Adrenal gland (tissue), 12 donors: Measurements from ENCODE around the gene ATP2C1. TPM values are rescaled to one million over a fixed set of nuclear protein-coding genes. Genes with fewer than 3 reads are reported as not detected.

Experiments used
- DNase-seq, 7 donors: peaks; one replicate each; pipeline ENCODE4 v3.0.0-alpha.2; 2019 to 2020
- H3K27ac ChIP-seq, 5 donors: fragments of 200-600 bp; sonication (generic) in 4 of 5; 1 replicate in 3 of 5; 2 replicates in 2 of 5; pipeline versions ENCODE4 v1.5.1 to v1.8.0; 2016 to 2020; ENCODE audit warnings: mild to moderate bottlenecking in 1 of 5
- H3K27me3 ChIP-seq: fragments of 200-600 bp; 2 replicates; pipeline ENCODE4 v1.8.0; 2021
- H3K36me3 ChIP-seq, 2 donors: fragments of 200-600 bp; replicated peaks in 1 of 2; 1 replicate in 1 of 2; 2 replicates in 1 of 2; pipeline versions ENCODE4 v1.5.1 to v1.8.0; 2018 to 2022
- H3K4me1 ChIP-seq, 2 donors: fragments of 200-600 bp; replicated peaks in 1 of 2; 1 replicate in 1 of 2; 2 replicates in 1 of 2; pipeline versions ENCODE4 v1.5.1 to v1.8.0; 2018 to 2021
- H3K4me3 ChIP-seq, 4 donors: fragments of 200-600 bp; sonication (generic) in 3 of 4; one replicate each; pipeline ENCODE4 v1.5.1; 2016 to 2018
- H3K9me3 ChIP-seq, 3 donors: fragments of 200-600 bp; sonication (generic) in 1 of 3; replicated peaks in 1 of 3; 1 replicate in 2 of 3; 2 replicates in 1 of 3; pipeline versions ENCODE4 v1.5.1 to v1.8.0; 2016 to 2021
- CTCF ChIP-seq, 6 experiments: fragments of 450-650 bp in 4 of 6; fragments of 200-600 bp in 2 of 6; sonication (generic) in 1 of 6; IDR thresholded peaks; 1 replicate in 5 of 6; 2 replicates in 1 of 6; pipeline versions ENCODE4 v1.5.1 to v1.8.0; 2016 to 2021; ENCODE audit warnings: antibody characterized with exemption in 6 of 6, mild to moderate bottlenecking in 2 of 6, moderate library complexity in 1 of 6
- POLR2A ChIP-seq, 2 donors: fragments of 450-650 bp; IDR thresholded peaks; one replicate each; pipeline ENCODE4 v1.6.1; 2017; ENCODE audit warnings: antibody characterized with exemption in 2 of 2, mild to moderate bottlenecking in 2 of 2, moderate library complexity in 1 of 2
- WGBS, 4 donors: extraction: QIAGEN DNeasy Blood & Tissue Kit in 2 of 4; methylation state at CpG; one replicate each; pipeline versions ENCODE4 v1.1.5 to v1.1.7; 2013 to 2017; 5-methylcytosine and 5-hydroxymethylcytosine counted together
- intact Hi-C, 2 donors: fragments of 100-400 bp; cut with DNase I; formaldehyde crosslinking; loops; one replicate each; pipeline versions ENCODE4 v1.14.1 to v1.15.0; 2022 to 2023
- polyA plus RNA-seq, 3 donors: library from polyadenylated mRNA; stranded (reverse); fragments of 200-250 nt in 2 of 3; fragments of 350-450 nt in 1 of 3; fragmentation: Illumina TruSeq in 1 of 3; extraction: RNeasy Lipid Tissue Mini Kit (QIAGEN cat#74804) in 1 of 3; gene quantifications; one replicate each; pipeline ENCODE4 v1.2.3, GENCODE V29; 2013 to 2014
- small RNA-seq, 2 donors: library from RNA; depleted of rRNA; stranded (forward); fragments of <200 nt; gene quantifications; one replicate each; pipeline ENCODE3, GENCODE V24; 2016
- total RNA-seq, 9 donors: library from RNA; depleted of rRNA in 4 of 9; stranded (reverse); fragments of >200 nt in 4 of 9; fragments of 120-200 nt in 1 of 9; fragmentation: NEBNext Ultra II Directional in 1 of 9; extraction: Animal tissue kit (Norgen Biotek cat#: 25700) in 1 of 9; gene quantifications; one replicate each; pipeline versions ENCODE4 v1.1.0 to v1.2.4, GENCODE V29; 2013 to 2023
- donor health status: healthy with polysubstance abuse.
- donor health status: Bipolar disorder and iron deficiency.
- donor health status: DM: yes; HTN: yes; CAD: no.
- donor health status: DM: no; HTN: no; CAD: no.
- donor health status: DM: no; HTN: no; CAD: no.
- donor health status: DM: yes; HTN: yes; CAD: no.

Gene ATP2C1
- total and polyA plus RNA-seq, 12 donors = 26.7 to 78.6 (median 55.5) TPM

GRCh38 chr3:131050001-131050400 lies 156.1 kb downstream of the ATP2C1 start:
- intact Hi-C loops = no loop called here
- H3K9me3 ChIP-seq = no peaks in the 10 kb centered on the region
- WGBS, 4 donors = 71 to 80% (median 77%) methylated on average over 3 of the region's 3 CpGs

GRCh38 chr3:131053043-131053859 lies 159.4 kb downstream of the ATP2C1 start:
- DNase-seq = no peak
- Histone ChIP-seq H3K27ac (no peak overlapping the region), H3K36me3 (no peaks in the 10 kb centered on the region), H3K27me3 (no peaks in the 10 kb centered on the region), H3K9me3 (no peaks in the 10 kb centered on the region), H3K4me3 (no peak overlapping the region), H3K4me1 (no peaks in the 10 kb centered on the region)
- intact Hi-C loops = no loop called here
- 67 to 71% (median 68%) methylated on average over 3 of the region's 3 CpGs for WGBS, 4 donors
- TF ChIP-seq CTCF (IDR thresholded peaks at IDR 0.05) = peak; percentile 20 to 53 (median 41)
- no peak for TF ChIP-seq POLR2A (IDR thresholded peaks at IDR 0.05)

More at GRCh38 chr3:131050001-131050400, 156.1 kb downstream of the ATP2C1 start:
- Histone ChIP-seq H3K4me3 (no peak overlapping the region), H3K4me1 (no peaks in the 10 kb centered on the region), H3K27me3 (no peaks in the 10 kb centered on the region), H3K27ac (no peak overlapping the region), H3K36me3 (no peaks in the 10 kb centered on the region)
- DNase-seq = no peak
- no peak for TF ChIP-seq CTCF (IDR thresholded peaks at IDR 0.05)
- TF ChIP-seq POLR2A (IDR thresholded peaks at IDR 0.05) = no peak

Small RNA genes lying within 50 kb of the gene (small RNA-seq; reads per million reads assigned to genes)
- gene RF00019 = 0 reads per million in 2 donors

Other genes starting within 250 kb of the ATP2C1 start
- gene PIK3R4, start 147.3 kb upstream of the ATP2C1 start, total RNA-seq = 10 to 100 TPM; 25.2 to 66.4 (median 28.3) TPM
- gene PIK3R4, start 147.3 kb upstream of the ATP2C1 start, polyA plus RNA-seq = 10 to 100 TPM; 29.9 to 51.9 (median 31.2) TPM
- gene ASTE1, start 132.7 kb downstream of the ATP2C1 start, total RNA-seq = 1 to 10 TPM; 1.8 to 8.7 (median 6.6) TPM
- gene ASTE1, start 132.7 kb downstream of the ATP2C1 start, polyA plus RNA-seq = 1 to 10 TPM; 2.8 to 7.2 (median 3.1) TPM
- 10 to 100 TPM in 5 of 9 donors, 1 to 10 TPM in 4; 5.2 to 19.8 (median 10.0) TPM for gene NEK11, start 132.8 kb downstream of the ATP2C1 start, total RNA-seq
- 1 to 10 TPM; 5.6 to 7.3 (median 6.8) TPM for gene NEK11, start 132.8 kb downstream of the ATP2C1 start, polyA plus RNA-seq